BE2C (cell line): Measurements from ENCODE around the gene TP53BP2.

ENCODE experiments used
- DNase-seq: peaks from one replicate; pipeline ENCODE4 v3.0.0-alpha.2; 2020
- H3K27me3 ChIP-seq: fragments of 250-450 bp; sonication (Bioruptor Pico); 2 replicates; pipeline ENCODE4 v1.5.1; 2020; ENCODE audit warnings: mild to moderate bottlenecking
- H3K36me3 ChIP-seq: fragments of 250-450 bp; sonication (Bioruptor Pico); 2 replicates; pipeline ENCODE4 v1.5.1; 2020; ENCODE audit warnings: mild to moderate bottlenecking
- H3K4me1 ChIP-seq: fragments of 250-450 bp; sonication (Bioruptor Pico); 2 replicates; pipeline ENCODE4 v1.5.1; 2020
- H3K4me3 ChIP-seq: 2 replicates; pipeline ENCODE4 v1.5.1; 2011; ENCODE audit warnings: low read depth, low read length
- H3K9me3 ChIP-seq: fragments of 250-450 bp; sonication (Bioruptor Pico); 2 replicates; pipeline ENCODE4 v1.5.1; 2020
- CTCF ChIP-seq: IDR thresholded peaks from 2 replicates; pipeline ENCODE4 v1.5.1; 2012; ENCODE audit warnings: mild to moderate bottlenecking, low read depth, low read length

Gene TP53BP2

GRCh38 chr1:223775711-223776074 lies 70.1 kb downstream of the TP53BP2 start:
- H3K27me3 ChIP-seq, result no peaks in the 10 kb centered on the region
- no peak overlapping the region for H3K4me3 ChIP-seq
- H3K4me1 ChIP-seq, result no peaks in the 10 kb centered on the region
- H3K36me3 ChIP-seq, result peaks cover 62% of the 10 kb centered on the region
- DNase-seq, result no peak
- H3K9me3 ChIP-seq, result no peaks in the 10 kb centered on the region
- no peak for TF ChIP-seq CTCF

GRCh38 chr1:223775054-223775453 lies 70.7 kb downstream of the TP53BP2 start:
- TF ChIP-seq CTCF, result no peak
- Histone ChIP-seq H3K4me3 (no peak overlapping the region), H3K4me1 (no peaks in the 10 kb centered on the region), H3K36me3 (peaks cover 64% of the 10 kb centered on the region), H3K9me3 (no peaks in the 10 kb centered on the region), H3K27me3 (no peaks in the 10 kb centered on the region)
- no peak for DNase-seq

- peaks cover 69% of the 10 kb centered on the region for H3K36me3 ChIP-seq
- H3K9me3 ChIP-seq, result no peaks in the 10 kb centered on the region
- no peaks in the 10 kb centered on the region for H3K4me1 ChIP-seq
- H3K27me3 ChIP-seq, result no peaks in the 10 kb centered on the region
- TF ChIP-seq CTCF, result no peak
- DNase-seq, result no peak
- H3K4me3 ChIP-seq, result no peak overlapping the region
Measured at GRCh38 chr1:223774134-223774814, 71.5 kb downstream of the TP53BP2 start.

GRCh38 chr1:223772771-223773160 lies 73.0 kb downstream of the TP53BP2 start:
- no peak for DNase-seq
- no peak overlapping the region for H3K4me3 ChIP-seq
- H3K27me3 ChIP-seq, result no peaks in the 10 kb centered on the region
- peaks cover 57% of the 10 kb centered on the region for H3K36me3 ChIP-seq
- no peaks in the 10 kb centered on the region for H3K9me3 ChIP-seq
- no peak for TF ChIP-seq CTCF
- no peaks in the 10 kb centered on the region for H3K4me1 ChIP-seq

- no peaks in the 10 kb centered on the region for H3K9me3 ChIP-seq
- peak; percentile 61 for DNase-seq
- peaks cover 53% of the 10 kb centered on the region for H3K36me3 ChIP-seq
Measured at GRCh38 chr1:223771814-223772770, 73.7 kb downstream of the TP53BP2 start.

More at GRCh38 chr1:223771814-223772770, 73.7 kb downstream of the TP53BP2 start:
- no peak for TF ChIP-seq CTCF
- Histone ChIP-seq H3K4me3 (no peak overlapping the region), H3K4me1 (no peaks in the 10 kb centered on the region), H3K27me3 (no peaks in the 10 kb centered on the region)
